ENCODE data around the gene ITGA8. TPM values are rescaled to one million over a fixed set of nuclear protein-coding genes. Genes with fewer than 3 reads are reported as not detected.

Gene ITGA8
- total RNA-seq, 5 donors from 2014 or later (not counting 1 experiment from before 2014, with no cell fraction given), result 0.03 to 0.06 (median 0.06) TPM; not detected in 2

DNA sequence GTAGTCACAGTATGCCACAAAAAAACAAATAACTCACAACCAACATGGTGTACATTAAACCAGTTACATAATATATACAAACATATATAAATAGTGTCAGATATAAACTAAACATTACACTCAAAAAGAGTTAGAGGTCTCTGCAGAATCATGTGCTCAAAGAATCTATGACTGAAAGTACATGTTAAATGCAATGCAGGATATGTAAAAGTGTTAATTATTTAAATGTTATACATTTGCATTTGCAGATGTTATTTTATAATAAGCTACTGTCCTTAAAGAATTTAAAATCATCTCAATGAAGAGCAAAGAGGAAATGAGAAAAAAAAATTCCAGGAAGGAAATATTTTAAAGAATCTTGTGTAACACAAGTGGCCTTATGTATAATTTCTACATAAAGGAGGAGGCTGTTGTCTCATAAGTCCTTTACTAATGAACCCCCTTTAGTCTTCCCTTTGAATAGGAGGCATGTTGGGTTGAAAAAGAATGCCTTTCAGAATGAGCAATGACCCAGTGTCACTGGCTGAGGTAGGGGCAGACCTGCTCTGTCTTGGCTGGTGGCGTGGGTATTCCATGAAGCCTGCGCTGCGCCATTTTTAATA, 148.9 kb downstream of the ITGA8 start:
- ATAC-seq (replicated peaks in 1 of 4), result no peak
- ChIA-PET POLR2A (no interaction called here), CTCF (interaction anchor here in 1 of 2 donors (0.6 kb wide), 1 partner anchor 32 kb away, joined by 4 read pairs; no protein-coding TSS in a partner anchor)
- Histone ChIP-seq H3K4me1 (ENCODE audit: control insufficient read depth in 1 of 2, extremely low read depth in 1 of 2, insufficient read depth in 2 of 2, low read length in 2 of 2) (no peaks in the 10 kb centered on the region), H3K9me3 (no peaks in the 10 kb centered on the region), H3K27ac (ENCODE audit: low read length) (no peak overlapping the region), H3K4me3 (ENCODE audit: control insufficient read depth in 1 of 2, extremely low read depth in 1 of 2, low read length in 1 of 2) (no peak overlapping the region), H3K27me3 (replicated peaks in 1 of 2; ENCODE audit: control insufficient read depth in 2 of 2, extremely low read depth in 1 of 2, insufficient read depth in 2 of 2, low read length in 1 of 2) (no peaks in the 10 kb centered on the region), H3K36me3 (ENCODE audit: control insufficient read depth in 2 of 2, extremely low read depth in 1 of 2, insufficient read depth in 1 of 2, low read length in 1 of 2) (no peaks in the 10 kb centered on the region)
- Mint-ChIP-seq H3K36me3 (no peaks in the 10 kb centered on the region), H3K27ac (no peak overlapping the region), H3K4me1 (no peaks in the 10 kb centered on the region), H3K9me3 (no peaks in the 10 kb centered on the region), H3K4me3 (no peak overlapping the region), H3K27me3 (peaks cover 9 to 10% of the 10 kb centered on the region in 2 donors)
- DNase-seq, result no peak
- 100% methylated on average over 1 of the region's 3 CpGs for WGBS (ENCODE audit: insufficient coverage)

- 80% methylated on average over 1 of the region's 1 CpG for WGBS (ENCODE audit: insufficient coverage)
- no peak overlapping the region for H3K4me3 ChIP-seq (ENCODE audit: control insufficient read depth in 1 of 2, extremely low read depth in 1 of 2, low read length in 1 of 2)
- Mint-ChIP-seq H3K36me3 (no peaks in the 10 kb centered on the region), H3K27ac (no peak overlapping the region), H3K9me3 (no peaks in the 10 kb centered on the region), H3K4me3 (no peak overlapping the region), H3K4me1 (no peaks in the 10 kb centered on the region), H3K27me3 (peaks cover 6 to 14% of the 10 kb centered on the region in 2 donors)
- DNase-seq (no peak), ATAC-seq (replicated peaks in 1 of 4) (no peak)
- ChIA-PET POLR2A (no interaction called here), CTCF (interaction anchor here in 1 of 2 donors (0.6 kb wide), 1 partner anchor 31 kb away, joined by 3 read pairs; no protein-coding TSS in a partner anchor)
- H3K27me3 ChIP-seq (replicated peaks in 1 of 2; ENCODE audit: control insufficient read depth in 2 of 2, extremely low read depth in 1 of 2, insufficient read depth in 2 of 2, low read length in 1 of 2), result no peaks in the 10 kb centered on the region
- H3K36me3 ChIP-seq (ENCODE audit: control insufficient read depth in 2 of 2, extremely low read depth in 1 of 2, insufficient read depth in 1 of 2, low read length in 1 of 2), result no peaks in the 10 kb centered on the region
- no peak overlapping the region for H3K27ac ChIP-seq (ENCODE audit: low read length)
- H3K4me1 ChIP-seq (ENCODE audit: control insufficient read depth in 1 of 2, extremely low read depth in 1 of 2, insufficient read depth in 2 of 2, low read length in 2 of 2), result no peaks in the 10 kb centered on the region
- no peaks in the 10 kb centered on the region for H3K9me3 ChIP-seq
Measured at GRCh38 chr10:15567952-15568351, 151.8 kb downstream of the ITGA8 start.

DNA sequence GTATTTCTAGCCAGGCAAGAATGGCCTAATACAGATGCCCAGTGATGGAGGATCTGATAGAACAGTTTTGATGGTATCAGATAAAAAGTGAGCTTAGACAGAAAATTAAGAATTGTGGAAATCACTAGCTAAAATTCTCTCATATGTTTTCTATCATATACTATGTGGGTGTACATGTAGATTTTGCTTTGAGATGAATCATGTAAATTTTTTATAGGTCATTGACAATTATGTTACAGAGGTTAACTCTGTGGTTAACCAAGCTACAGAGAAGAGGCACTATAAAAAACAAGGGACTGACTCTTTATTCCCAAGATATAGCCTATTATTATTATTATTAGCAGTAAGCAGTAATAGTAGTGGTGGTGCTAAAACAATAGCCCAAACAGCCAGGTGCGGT, 156.5 kb downstream of the ITGA8 start:
- Histone ChIP-seq H3K9me3 (no peaks in the 10 kb centered on the region), H3K4me3 (ENCODE audit: control insufficient read depth in 1 of 2, extremely low read depth in 1 of 2, low read length in 1 of 2) (no peak overlapping the region), H3K36me3 (ENCODE audit: control insufficient read depth in 2 of 2, extremely low read depth in 1 of 2, insufficient read depth in 1 of 2, low read length in 1 of 2) (no peaks in the 10 kb centered on the region), H3K27me3 (replicated peaks in 1 of 2; ENCODE audit: control insufficient read depth in 2 of 2, extremely low read depth in 1 of 2, insufficient read depth in 2 of 2, low read length in 1 of 2) (peaks cover 0 to 4% of the 10 kb centered on the region in 2 experiments), H3K4me1 (ENCODE audit: control insufficient read depth in 1 of 2, extremely low read depth in 1 of 2, insufficient read depth in 2 of 2, low read length in 2 of 2) (no peaks in the 10 kb centered on the region), H3K27ac (ENCODE audit: low read length) (no peak overlapping the region)
- Mint-ChIP-seq H3K27me3 (peaks cover 15 to 16% of the 10 kb centered on the region in 2 donors), H3K36me3 (no peaks in the 10 kb centered on the region), H3K9me3 (no peaks in the 10 kb centered on the region), H3K27ac (no peak overlapping the region), H3K4me3 (no peak overlapping the region), H3K4me1 (no peaks in the 10 kb centered on the region)
- DNase-seq (no peak), ATAC-seq (replicated peaks in 1 of 4) (no peak)
- ChIA-PET POLR2A (no interaction called here), CTCF (no interaction called here)
- no CpG with 5 or more reads among the region's 1 CpG for WGBS (ENCODE audit: insufficient coverage)

GRCh38 chr10:15562578-15562977, 157.1 kb downstream of the ITGA8 start:
- Histone ChIP-seq H3K27ac (ENCODE audit: low read length) (no peak overlapping the region), H3K9me3 (no peaks in the 10 kb centered on the region), H3K4me3 (ENCODE audit: control insufficient read depth in 1 of 2, extremely low read depth in 1 of 2, low read length in 1 of 2) (no peak overlapping the region), H3K36me3 (ENCODE audit: control insufficient read depth in 2 of 2, extremely low read depth in 1 of 2, insufficient read depth in 1 of 2, low read length in 1 of 2) (no peaks in the 10 kb centered on the region), H3K4me1 (ENCODE audit: control insufficient read depth in 1 of 2, extremely low read depth in 1 of 2, insufficient read depth in 2 of 2, low read length in 2 of 2) (no peaks in the 10 kb centered on the region), H3K27me3 (replicated peaks in 1 of 2; ENCODE audit: control insufficient read depth in 2 of 2, extremely low read depth in 1 of 2, insufficient read depth in 2 of 2, low read length in 1 of 2) (peaks cover 0 to 4% of the 10 kb centered on the region in 2 experiments)
- ChIA-PET POLR2A (no interaction called here), CTCF (no interaction called here)
- Mint-ChIP-seq H3K4me1 (no peaks in the 10 kb centered on the region), H3K9me3 (no peaks in the 10 kb centered on the region), H3K27ac (no peak overlapping the region), H3K36me3 (no peaks in the 10 kb centered on the region), H3K27me3 (peaks cover 17% of the 10 kb centered on the region in 2 donors), H3K4me3 (no peak overlapping the region)
- no peak for ATAC-seq (replicated peaks in 1 of 4)
- 91% methylated on average over 4 of the region's 5 CpGs for WGBS (ENCODE audit: insufficient coverage)
- DNase-seq, result no peak

- DNase-seq, result no peak
- H3K4me1 Mint-ChIP-seq, result no peaks in the 10 kb centered on the region
- no peaks in the 10 kb centered on the region for H3K4me1 ChIP-seq (ENCODE audit: control insufficient read depth in 1 of 2, extremely low read depth in 1 of 2, insufficient read depth in 2 of 2, low read length in 2 of 2)
- H3K27ac Mint-ChIP-seq, result no peak overlapping the region
- no peak overlapping the region for H3K4me3 Mint-ChIP-seq
- H3K27ac ChIP-seq (ENCODE audit: low read length), result no peak overlapping the region
- H3K9me3 Mint-ChIP-seq, result no peaks in the 10 kb centered on the region
- H3K27me3 Mint-ChIP-seq, result peaks cover 15 to 16% of the 10 kb centered on the region in 2 donors
- ATAC-seq (replicated peaks in 1 of 4), result no peak
- WGBS (ENCODE audit: insufficient coverage), result 84% methylated on average over 10 of the region's 10 CpGs
- no peaks in the 10 kb centered on the region for H3K36me3 Mint-ChIP-seq
- no peaks in the 10 kb centered on the region for H3K9me3 ChIP-seq
- H3K27me3 ChIP-seq (replicated peaks in 1 of 2; ENCODE audit: control insufficient read depth in 2 of 2, extremely low read depth in 1 of 2, insufficient read depth in 2 of 2, low read length in 1 of 2), result peaks cover 0 to 8% of the 10 kb centered on the region in 2 experiments
- no peaks in the 10 kb centered on the region for H3K36me3 ChIP-seq (ENCODE audit: control insufficient read depth in 2 of 2, extremely low read depth in 1 of 2, insufficient read depth in 1 of 2, low read length in 1 of 2)
- H3K4me3 ChIP-seq (ENCODE audit: control insufficient read depth in 1 of 2, extremely low read depth in 1 of 2, low read length in 1 of 2), result no peak overlapping the region
- ChIA-PET POLR2A (no interaction called here), CTCF (no interaction called here)
Measured at GRCh38 chr10:15562116-15562515, 157.6 kb downstream of the ITGA8 start.

- no peaks in the 10 kb centered on the region for H3K4me1 ChIP-seq (ENCODE audit: control insufficient read depth in 1 of 2, extremely low read depth in 1 of 2, insufficient read depth in 2 of 2, low read length in 2 of 2)
- no peak overlapping the region for H3K27ac ChIP-seq (ENCODE audit: low read length)
- H3K27me3 ChIP-seq (replicated peaks in 1 of 2; ENCODE audit: control insufficient read depth in 2 of 2, extremely low read depth in 1 of 2, insufficient read depth in 2 of 2, low read length in 1 of 2), result peaks cover 0 to 10% of the 10 kb centered on the region in 2 experiments
- H3K4me3 ChIP-seq (ENCODE audit: control insufficient read depth in 1 of 2, extremely low read depth in 1 of 2, low read length in 1 of 2), result no peak overlapping the region
- ChIA-PET POLR2A (no interaction called here), CTCF (no interaction called here)
- Mint-ChIP-seq H3K27me3 (peaks cover 16 to 18% of the 10 kb centered on the region in 2 donors), H3K36me3 (no peaks in the 10 kb centered on the region), H3K4me3 (no peak overlapping the region), H3K9me3 (peaks cover 3 to 4% (median 4%) of the 10 kb centered on the region in 3 donors), H3K4me1 (no peaks in the 10 kb centered on the region), H3K27ac (no peak overlapping the region)
- H3K9me3 ChIP-seq, result no peaks in the 10 kb centered on the region
- DNase-seq (no peak), ATAC-seq (replicated peaks in 1 of 4) (no peak)
- no CpG with 5 or more reads among the region's 5 CpGs for WGBS (ENCODE audit: insufficient coverage)
- H3K36me3 ChIP-seq (ENCODE audit: control insufficient read depth in 2 of 2, extremely low read depth in 1 of 2, insufficient read depth in 1 of 2, low read length in 1 of 2), result no peaks in the 10 kb centered on the region
Measured at GRCh38 chr10:15558136-15558535, 161.6 kb downstream of the ITGA8 start.
